Activated CD8-positive, alpha-beta memory T cell treated with anti-CD3 and anti-CD28 coated beads for 4 hours (primary cell): ENCODE results near the gene COMMD1.

Source experiments
- DNase-seq, 2 donors: peaks; one replicate each; pipeline ENCODE4 v3.0.0-alpha.2; 2020; ENCODE audit warnings: low read depth in 2 of 2

COMMD1 gene

DNA sequence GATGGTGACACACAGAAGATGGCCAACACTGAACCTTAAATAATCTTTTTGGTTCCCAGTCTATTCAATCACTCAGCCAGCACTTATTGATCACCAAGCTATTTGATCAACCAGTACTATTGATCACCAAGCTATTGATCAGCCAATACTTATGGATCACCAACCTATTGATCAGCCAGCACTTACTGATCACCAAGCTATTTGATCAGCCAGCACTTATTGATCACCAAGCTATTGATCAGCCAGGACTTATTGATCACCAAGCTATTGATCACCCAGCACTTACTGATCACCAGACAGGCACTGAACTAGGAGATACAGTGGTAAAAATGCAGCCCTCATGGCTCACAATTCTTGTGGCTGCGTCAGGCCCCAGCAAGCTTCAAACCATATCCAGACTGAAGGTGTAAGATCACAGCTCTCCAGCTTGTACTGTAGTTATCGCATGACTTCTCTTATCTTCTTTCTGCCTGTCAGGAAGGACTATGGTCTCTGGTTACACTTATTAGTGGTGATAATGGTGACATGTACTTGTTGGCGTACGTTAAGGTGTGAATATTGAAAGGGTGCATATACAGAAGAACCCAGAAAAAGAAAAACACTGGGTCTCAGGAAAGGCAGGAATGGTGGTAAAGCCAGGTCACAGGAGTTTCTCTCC lies 272.0 kb downstream of the COMMD1 start:
- no peak for DNase-seq

DNA sequence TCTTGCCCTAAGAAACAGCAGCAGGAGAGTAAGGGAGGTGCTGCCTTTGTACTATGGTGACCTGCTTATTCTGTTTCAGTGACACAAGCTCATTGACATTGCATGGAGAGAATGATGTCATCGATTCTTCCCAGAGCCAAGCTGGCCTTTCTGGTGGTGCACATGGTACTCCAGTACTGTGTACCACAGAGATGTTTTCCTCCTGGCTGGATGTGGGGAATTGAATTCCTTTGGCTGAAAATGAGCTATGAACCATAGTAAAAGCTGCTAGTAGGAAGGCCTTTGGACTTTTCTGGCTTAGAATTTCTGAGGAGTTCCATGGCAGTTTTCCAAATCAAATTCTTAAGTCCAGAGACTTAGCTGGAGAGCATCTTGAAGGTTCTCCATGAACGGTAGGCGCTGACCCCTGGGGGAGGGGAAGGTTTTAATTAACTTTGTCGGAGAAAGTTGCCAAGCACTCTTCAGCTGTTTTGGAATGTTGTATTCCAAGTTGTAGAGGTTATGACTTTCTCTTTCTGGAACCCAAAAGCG lies 273.3 kb downstream of the COMMD1 start:
- DNase-seq: no peak

- no peak for DNase-seq
Observed at GRCh38 chr2:62180975-62181374, 275.5 kb downstream of the COMMD1 start.

GRCh38 chr2:62181843-62182242 lies 276.4 kb downstream of the COMMD1 start:
- DNase-seq: no peak

GRCh38 chr2:62184512-62185230 lies 279.2 kb downstream of the COMMD1 start:
- no peak for DNase-seq
